H9 (cell line): ENCODE results near the gene UGT2A3. TPM values are rescaled to one million over a fixed set of nuclear protein-coding genes. Genes with fewer than 3 reads are reported as not detected.
A peak's percentile ranks its signal among the peaks of the same experiment; 100 is the strongest.

Experiments
- DNase-seq: peaks from one replicate; pipeline ENCODE4 v3.0.0-alpha.2; 2017
- H2AFZ ChIP-seq: one replicate; pipeline ENCODE4 v1.6.1; 2013; ENCODE audit warnings: mild to moderate bottlenecking, low read length, control low read depth, moderate library complexity
- H2AK5ac ChIP-seq: 2 replicates; pipeline ENCODE4 v1.6.1; 2013; ENCODE audit warnings: low read length, control low read depth, mixed read lengths; ENCODE audit not compliant: insufficient read length
- H2BK120ac ChIP-seq: one replicate; pipeline ENCODE4 v1.6.1; 2013; ENCODE audit warnings: low read depth, mild to moderate bottlenecking, low read length, control low read depth, inconsistent platforms; ENCODE audit not compliant: poor library complexity, severe bottlenecking
- H2BK12ac ChIP-seq: 2 replicates; pipeline ENCODE4 v1.6.1; 2013; ENCODE audit warnings: low read length, control low read depth, mixed read lengths, low read depth; ENCODE audit not compliant: insufficient read length
- H2BK15ac ChIP-seq: 2 replicates; pipeline ENCODE4 v1.6.1; 2013; ENCODE audit warnings: low read depth, low read length, control low read depth
- H2BK20ac ChIP-seq: one replicate; pipeline ENCODE4 v1.6.1; 2013; ENCODE audit warnings: low read depth, mild to moderate bottlenecking, low read length, control low read depth, inconsistent platforms; ENCODE audit not compliant: poor library complexity, severe bottlenecking
- H2BK5ac ChIP-seq: 2 replicates; pipeline ENCODE4 v1.6.1; 2013; ENCODE audit warnings: low read length, control low read depth, mixed read lengths; ENCODE audit not compliant: insufficient read length
- H3K14ac ChIP-seq: 2 replicates; pipeline ENCODE4 v1.6.1; 2013; ENCODE audit warnings: low read length, control low read depth; ENCODE audit not compliant: insufficient read depth
- H3K18ac ChIP-seq: 2 replicates; pipeline ENCODE4 v1.6.1; 2013; ENCODE audit warnings: low read depth, mild to moderate bottlenecking, mixed read lengths, low read length, control low read depth; ENCODE audit not compliant: insufficient read length
- H3K23ac ChIP-seq: 2 replicates; pipeline ENCODE4 v1.6.1; 2013; ENCODE audit warnings: low read length, control low read depth, mixed read lengths, low read depth; ENCODE audit not compliant: insufficient read length
- H3K23me2 ChIP-seq: 2 replicates; pipeline ENCODE4 v1.6.1; 2013; ENCODE audit warnings: low read depth, mild to moderate bottlenecking, mixed read lengths, low read length, control low read depth; ENCODE audit not compliant: insufficient read length, poor library complexity, severe bottlenecking
- H3K27ac ChIP-seq: 2 replicates; pipeline ENCODE4 v1.5.1; 2013; ENCODE audit warnings: low read length, control low read depth, mixed read lengths, low read depth; ENCODE audit not compliant: insufficient read length
- H3K27me3 ChIP-seq: 2 replicates; pipeline ENCODE4 v1.6.1; 2013; ENCODE audit warnings: low read length, control low read depth, inconsistent platforms; ENCODE audit not compliant: insufficient read depth
- H3K4ac ChIP-seq: 2 replicates; pipeline ENCODE4 v1.6.1; 2013; ENCODE audit warnings: low read depth, mild to moderate bottlenecking, control low read depth, inconsistent platforms, low read length, moderate library complexity
- H3K4me1 ChIP-seq: 2 replicates; pipeline ENCODE4 v1.6.1; 2013; ENCODE audit warnings: low read length, control low read depth, inconsistent platforms; ENCODE audit not compliant: insufficient read depth
- H3K4me2 ChIP-seq: 2 replicates; pipeline ENCODE4 v1.6.1; 2013; ENCODE audit warnings: low read length, control low read depth, mixed read lengths; ENCODE audit not compliant: insufficient read length, insufficient read depth
- H3K56ac ChIP-seq: 2 replicates; pipeline ENCODE4 v1.6.1; 2013; ENCODE audit warnings: low read depth, mild to moderate bottlenecking, mixed read lengths, low read length, control low read depth; ENCODE audit not compliant: insufficient read length
- H3K79me1 ChIP-seq: 2 replicates; pipeline ENCODE4 v1.6.1; 2013; ENCODE audit warnings: low read depth, mild to moderate bottlenecking, moderate library complexity, low read length, control low read depth, inconsistent platforms; ENCODE audit not compliant: insufficient read depth, poor library complexity, severe bottlenecking
- H3K79me2 ChIP-seq: 2 replicates; pipeline ENCODE4 v1.6.1; 2013; ENCODE audit warnings: low read length, control low read depth, inconsistent platforms; ENCODE audit not compliant: insufficient read depth
- H3K9ac ChIP-seq: 2 replicates; pipeline ENCODE4 v1.6.1; 2013; ENCODE audit warnings: low read length, control low read depth, mixed read lengths; ENCODE audit not compliant: insufficient read length; ENCODE audit errors: extremely low read depth
- H3K9me3 ChIP-seq: one replicate; pipeline ENCODE4 v1.6.1; 2013; ENCODE audit warnings: low read depth, low read length, inconsistent platforms; ENCODE audit not compliant: control insufficient read depth
- H3T11ph ChIP-seq: one replicate; pipeline ENCODE4 v1.6.1; 2013; ENCODE audit warnings: mild to moderate bottlenecking, low read length, control low read depth, inconsistent platforms
- H4K20me1 ChIP-seq: one replicate; pipeline ENCODE4 v1.6.1; 2013; ENCODE audit not compliant: control insufficient read depth, insufficient read length, insufficient read depth
- H4K5ac ChIP-seq: 2 replicates; pipeline ENCODE4 v1.6.1; 2013; ENCODE audit warnings: low read depth, mild to moderate bottlenecking, mixed read lengths, low read length, control low read depth; ENCODE audit not compliant: insufficient read length
- H4K8ac ChIP-seq: replicated peaks from 2 replicates; pipeline ENCODE4 v1.6.1; 2013; ENCODE audit warnings: low read length, control low read depth, mixed read lengths, low read depth; ENCODE audit not compliant: insufficient read length
- H4K91ac ChIP-seq: 2 replicates; pipeline ENCODE4 v1.6.1; 2013; ENCODE audit warnings: low read depth, mild to moderate bottlenecking, moderate library complexity, mixed read lengths, low read length, control low read depth; ENCODE audit not compliant: insufficient read length
- H3K27ac Mint-ChIP-seq, 3 experiments: 2 replicates in 2 of 3; 3 replicates in 1 of 3; pipeline ENCODE4 v1.8.0; 2020 to 2021; ENCODE audit warnings: mixed read lengths in 3 of 3, mild to moderate bottlenecking in 1 of 3, moderate library complexity in 1 of 3
- H3K27me3 Mint-ChIP-seq: 2 replicates; pipeline ENCODE4 v1.8.0; 2021; ENCODE audit warnings: low read depth, mild to moderate bottlenecking, moderate library complexity, mixed read lengths
- H3K36me3 Mint-ChIP-seq, 3 experiments: 2 replicates in 2 of 3; 3 replicates in 1 of 3; pipeline ENCODE4 v1.8.0; 2020 to 2021; ENCODE audit warnings: low read depth in 3 of 3, mixed read lengths in 3 of 3; ENCODE audit not compliant: insufficient read depth in 1 of 3
- H3K4me1 Mint-ChIP-seq, 2 experiments: 2 replicates each; pipeline ENCODE4 v1.8.0; 2020; ENCODE audit warnings: mixed read lengths in 2 of 2
- H3K4me3 Mint-ChIP-seq, 2 experiments: 2 replicates in 1 of 2; 3 replicates in 1 of 2; pipeline ENCODE4 v1.8.0; 2020 to 2021; ENCODE audit warnings: mild to moderate bottlenecking in 2 of 2, mixed read lengths in 2 of 2, moderate library complexity in 1 of 2
- H3K9me3 Mint-ChIP-seq, 2 experiments: 2 replicates in 1 of 2; 3 replicates in 1 of 2; pipeline ENCODE4 v1.8.0; 2020; ENCODE audit warnings: mild to moderate bottlenecking in 2 of 2, mixed read lengths in 2 of 2, moderate library complexity in 1 of 2
- CTCF ChIP-seq: fragments of 200-600 bp; sonication (generic); conservative IDR thresholded peaks from 3 replicates; pipeline ENCODE4 v1.8.0; 2021; ENCODE audit warnings: antibody characterized with exemption, mild to moderate bottlenecking
- WGBS: extraction: QIAGEN DNeasy Blood & Tissue Kit; methylation state at CpG from one replicate; pipeline ENCODE4 v1.1.7; 2013; ENCODE audit warnings: missing lambda C conversion rate, low lambda C conversion rate, mixed read lengths; ENCODE audit not compliant: insufficient read length; ENCODE audit errors: extremely low coverage; 5-methylcytosine and 5-hydroxymethylcytosine counted together
- long read RNA-seq: library from polyadenylated mRNA; unstranded; transcript quantifications from one replicate; pipeline ENCODE4 v2.0.0, GENCODE V29; 2020
- total RNA-seq: library from RNA; stranded (reverse); gene quantifications from 2 replicates; pipeline ENCODE4 v1.2.1, GENCODE V29; 2021

The UGT2A3 gene
- total RNA-seq, result not detected in 2 replicates
- long read RNA-seq, result 0 reads

GRCh38 chr4:68951078-68951805 lies at the start of gene UGT2A3:
TSS of gene UGT2A3 (minus strand) at chr4:68951804. CDS start at chr4:68951760, 44 bp downstream.
- Histone ChIP-seq H3K23ac (no peak within 1 kb of the TSS), H4K8ac (no peak within 1 kb of the TSS), H2BK20ac (no peak within 1 kb of the TSS), H3K9me3 (no peaks in the 10 kb centered on the region), H4K91ac (no peak within 1 kb of the TSS), H3K79me1 (no peaks in the 10 kb centered on the region), H2BK120ac (no peak within 1 kb of the TSS), H2AFZ (no peak within 1 kb of the TSS), H3K14ac (no peak within 1 kb of the TSS), H2AK5ac (no peak within 1 kb of the TSS), H3K18ac (no peak within 1 kb of the TSS), H3K4ac (no peak within 1 kb of the TSS), H2BK5ac (no peak within 1 kb of the TSS), H3K4me2 (no peak within 1 kb of the TSS), H4K20me1 (no peaks in the 10 kb centered on the region), H2BK12ac (no peak within 1 kb of the TSS), H3K79me2 (no peaks in the 10 kb centered on the region), H2BK15ac (no peak within 1 kb of the TSS), H3K56ac (no peak within 1 kb of the TSS), H3K23me2 (no peaks in the 10 kb centered on the region), H3K4me1 (no peaks in the 10 kb centered on the region), H4K5ac (no peak within 1 kb of the TSS), H3K27me3 (no peaks in the 10 kb centered on the region), H3T11ph (no peak within 1 kb of the TSS), H3K9ac (no peak within 1 kb of the TSS), H3K27ac (no peak within 1 kb of the TSS)
- no peaks in the 10 kb centered on the region for H3K9me3 Mint-ChIP-seq
- H3K27me3 Mint-ChIP-seq, result no peaks in the 10 kb centered on the region
- peaks cover 11% of the 10 kb centered on the region in 2 experiments; a peak in 2 of 4 replicates for H3K4me1 Mint-ChIP-seq
- H3K4me3 Mint-ChIP-seq, result no peak within 1 kb of the TSS
- no CpG with 5 or more reads among the region's 5 CpGs for WGBS
- no peak for TF ChIP-seq CTCF
- no peaks in the 10 kb centered on the region; a peak in 2 of 7 replicates for H3K36me3 Mint-ChIP-seq
- no peak within 1 kb of the TSS; a peak in 1 of 7 replicates for H3K27ac Mint-ChIP-seq
- DNase-seq, result peak; percentile 32
